SW480 (cell line): ENCODE data around the gene AZIN2.
A peak's percentile ranks its signal among the peaks of the same experiment; 100 is the strongest.
"Not testable (repeated sequence)": the region's sequence is repeated elsewhere in the genome, so short reads cannot be mapped to it uniquely, and the experiment has no call there.

Experiments
- DNase-seq: peaks from one replicate; pipeline ENCODE4 v3.0.0-alpha.2; 2016; ENCODE audit warnings: low spot score

Gene AZIN2

GRCh38 chr1:33080885-33081553, at the start of gene AZIN2:
Gene AZIN2, plus strand, starts transcription at chr1:33081153. Its CDS starts 1,097 bp downstream, at chr1:33082250.
- peak; percentile 90 for DNase-seq

GRCh38 chr1:33031506-33031905, 49.4 kb upstream of the AZIN2 start:
- DNase-seq, result no peak

GRCh38 chr1:33032126-33032869, 48.7 kb upstream of the AZIN2 start:
- DNase-seq, result no peak

- DNase-seq, result peak; percentile 42
Measured at GRCh38 chr1:33036051-33036525, 44.9 kb upstream of the AZIN2 start.

GRCh38 chr1:33036526-33037503, 44.1 kb upstream of the AZIN2 start, which contains the start of gene AK2:
Gene AK2, minus strand, starts transcription at chr1:33036883. Its CDS starts 55 bp downstream, at chr1:33036828.
- DNase-seq, result peak; percentile 99

- DNase-seq, result no peak
Measured at GRCh38 chr1:33039840-33040239, 41.1 kb upstream of the AZIN2 start.

GRCh38 chr1:33041026-33041425, 39.9 kb upstream of the AZIN2 start:
- DNase-seq, result no peak

GRCh38 chr1:33042831-33043230, 38.1 kb upstream of the AZIN2 start:
- DNase-seq, result no peak

GRCh38 chr1:33043267-33044092, 37.5 kb upstream of the AZIN2 start:
- no peak for DNase-seq

- no peak for DNase-seq
Measured at GRCh38 chr1:33045246-33045645, 35.7 kb upstream of the AZIN2 start.

- no peak for DNase-seq
Measured at GRCh38 chr1:33045814-33046213, 35.1 kb upstream of the AZIN2 start.

- DNase-seq, result not testable (repeated sequence)
Measured at GRCh38 chr1:33046234-33046633, 34.7 kb upstream of the AZIN2 start.

GRCh38 chr1:33047290-33047689, 33.7 kb upstream of the AZIN2 start:
- no peak for DNase-seq

GRCh38 chr1:33047839-33048305, 33.1 kb upstream of the AZIN2 start:
- DNase-seq, result no peak

- DNase-seq, result no peak
Measured at GRCh38 chr1:33048426-33048825, 32.5 kb upstream of the AZIN2 start.

GRCh38 chr1:33049371-33049770, 31.6 kb upstream of the AZIN2 start:
- DNase-seq, result peak; percentile 85

GRCh38 chr1:33050221-33051076, 30.5 kb upstream of the AZIN2 start:
- peak; percentile 96 for DNase-seq

GRCh38 chr1:33055210-33056008, 25.5 kb upstream of the AZIN2 start:
- peak; percentile 89 for DNase-seq

GRCh38 chr1:33056426-33056825, 24.5 kb upstream of the AZIN2 start:
- DNase-seq, result no peak
